Stimulated activated naive B cell treated with anti-CD40 and anti-IgM and Interleukin-4, amounts not matched to agents 10 μg/mL and 1 μg/mL and 100 μg/mL, for 72 hours (primary cell): ENCODE results near the gene HRC.
"Not testable (repeated sequence)": the region's sequence is repeated elsewhere in the genome, so short reads cannot be mapped to it uniquely, and the experiment has no call there.

Experiments used
- ATAC-seq, 2 donors: fragments of 150-1000 bp; cut with Tn5 transposase; replicated peaks; 2 replicates each; pipeline ENCODE4 v1.10.0; 2021; ENCODE audit warnings: moderate library complexity in 1 of 2
- DNase-seq: peaks from one replicate; pipeline ENCODE4 v3.0.0; 2021
- H3K27ac Mint-ChIP-seq: one replicate; pipeline ENCODE4 v1.8.0; 2022; ENCODE audit warnings: mild to moderate bottlenecking, mixed read lengths
- H3K27me3 Mint-ChIP-seq, 2 donors: one replicate each; pipeline ENCODE4 v1.8.0; 2022; ENCODE audit warnings: mixed read lengths in 2 of 2
- H3K36me3 Mint-ChIP-seq, 2 donors: one replicate each; pipeline ENCODE4 v1.8.0; 2022; ENCODE audit warnings: mixed read lengths in 2 of 2, mild to moderate bottlenecking in 1 of 2
- H3K4me1 Mint-ChIP-seq, 2 donors: one replicate each; pipeline ENCODE4 v1.8.0; 2022; ENCODE audit warnings: mixed read lengths in 2 of 2, mild to moderate bottlenecking in 1 of 2
- H3K4me3 Mint-ChIP-seq, 2 donors: one replicate each; pipeline ENCODE4 v1.8.0; 2022; ENCODE audit warnings: mild to moderate bottlenecking in 2 of 2, mixed read lengths in 2 of 2, moderate library complexity in 1 of 2
- H3K9me3 Mint-ChIP-seq, 2 donors: one replicate each; pipeline ENCODE4 v1.8.0; 2022; ENCODE audit warnings: mixed read lengths in 2 of 2, mild to moderate bottlenecking in 1 of 2

HRC gene, protein sequence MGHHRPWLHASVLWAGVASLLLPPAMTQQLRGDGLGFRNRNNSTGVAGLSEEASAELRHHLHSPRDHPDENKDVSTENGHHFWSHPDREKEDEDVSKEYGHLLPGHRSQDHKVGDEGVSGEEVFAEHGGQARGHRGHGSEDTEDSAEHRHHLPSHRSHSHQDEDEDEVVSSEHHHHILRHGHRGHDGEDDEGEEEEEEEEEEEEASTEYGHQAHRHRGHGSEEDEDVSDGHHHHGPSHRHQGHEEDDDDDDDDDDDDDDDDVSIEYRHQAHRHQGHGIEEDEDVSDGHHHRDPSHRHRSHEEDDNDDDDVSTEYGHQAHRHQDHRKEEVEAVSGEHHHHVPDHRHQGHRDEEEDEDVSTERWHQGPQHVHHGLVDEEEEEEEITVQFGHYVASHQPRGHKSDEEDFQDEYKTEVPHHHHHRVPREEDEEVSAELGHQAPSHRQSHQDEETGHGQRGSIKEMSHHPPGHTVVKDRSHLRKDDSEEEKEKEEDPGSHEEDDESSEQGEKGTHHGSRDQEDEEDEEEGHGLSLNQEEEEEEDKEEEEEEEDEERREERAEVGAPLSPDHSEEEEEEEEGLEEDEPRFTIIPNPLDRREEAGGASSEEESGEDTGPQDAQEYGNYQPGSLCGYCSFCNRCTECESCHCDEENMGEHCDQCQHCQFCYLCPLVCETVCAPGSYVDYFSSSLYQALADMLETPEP

DNA sequence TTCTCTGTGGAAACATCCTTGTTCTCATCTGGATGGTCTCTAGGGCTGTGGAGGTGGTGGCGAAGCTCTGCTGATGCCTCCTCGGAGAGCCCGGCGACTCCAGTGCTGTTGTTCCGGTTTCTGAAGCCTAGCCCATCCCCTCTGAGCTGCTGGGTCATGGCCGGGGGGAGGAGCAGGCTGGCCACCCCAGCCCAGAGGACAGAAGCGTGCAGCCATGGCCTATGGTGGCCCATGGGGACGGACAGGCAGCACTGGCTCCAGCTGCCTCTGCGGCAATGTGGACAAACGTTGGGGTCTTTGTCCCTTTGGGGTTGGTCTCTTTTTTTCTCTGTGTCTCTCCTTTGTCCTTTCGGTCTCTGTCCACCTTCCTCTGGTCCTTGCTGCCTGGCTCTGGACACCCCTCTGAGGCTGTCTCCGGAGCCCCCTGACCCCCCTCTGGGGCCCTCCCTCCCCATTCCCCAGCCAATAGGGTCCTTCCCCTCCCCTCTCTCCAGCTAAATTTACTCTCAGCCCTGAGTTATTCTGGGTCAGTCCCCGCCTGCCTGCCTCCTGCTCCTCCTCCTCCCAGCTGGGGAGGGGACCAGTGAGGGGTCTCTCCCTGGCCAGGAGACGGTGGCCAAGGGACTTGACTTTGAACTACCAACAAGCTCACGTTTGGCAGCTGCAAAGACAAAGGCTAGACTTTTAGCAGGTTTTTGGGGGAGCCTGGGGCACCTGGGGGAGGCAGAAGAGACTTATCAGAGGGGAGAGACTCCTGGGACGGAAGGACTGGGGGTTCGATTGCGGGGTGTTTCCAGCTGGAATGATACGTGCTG, at the start of gene HRC:
Gene HRC (minus strand): TSS at position 392 of the 815 bp plus-strand sequence. CDS start 159 bp downstream, at position 233.
- Mint-ChIP-seq H3K9me3 (peaks cover 14 to 20% of the 10 kb centered on the region in 2 donors), H3K4me1 (peaks cover 24 to 26% of the 10 kb centered on the region in 2 donors), H3K27me3 (peaks cover 72 to 90% of the 10 kb centered on the region in 2 donors), H3K4me3 (no peak within 1 kb of the TSS), H3K36me3 (peaks cover 0 to 4% of the 10 kb centered on the region in 2 donors), H3K27ac (no peak within 1 kb of the TSS)
- ATAC-seq (no peak), DNase-seq (no peak)

DNA sequence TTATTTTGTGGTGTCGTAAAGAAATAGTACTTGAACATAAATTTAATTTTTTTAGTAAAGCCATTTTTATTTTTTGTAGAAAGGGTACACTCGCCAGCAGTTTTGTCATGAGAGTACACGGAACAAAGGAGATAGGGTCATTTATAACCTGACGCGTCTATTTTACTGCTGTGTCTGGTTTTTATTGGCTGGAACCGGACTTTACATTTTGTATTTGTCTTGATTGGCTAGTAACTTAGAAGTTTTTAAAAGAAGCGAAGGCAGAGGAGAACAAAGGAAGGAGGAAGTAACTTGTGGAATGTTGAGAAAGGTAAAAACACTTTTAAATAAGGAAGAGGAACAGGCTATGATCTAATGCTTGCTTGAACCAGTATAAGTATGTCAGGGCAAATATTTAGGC, 45.8 kb upstream of the HRC start:
- DNase-seq: no peak
- H3K4me1 Mint-ChIP-seq: peaks cover 5 to 13% of the 10 kb centered on the region in 2 donors
- no peak overlapping the region for H3K27ac Mint-ChIP-seq
- peaks cover 2 to 4% of the 10 kb centered on the region in 2 donors for H3K36me3 Mint-ChIP-seq
- no peak for ATAC-seq
- no peaks in the 10 kb centered on the region for H3K27me3 Mint-ChIP-seq
- H3K9me3 Mint-ChIP-seq: peaks cover 3% of the 10 kb centered on the region in 2 donors
- H3K4me3 Mint-ChIP-seq: no peak overlapping the region

DNA sequence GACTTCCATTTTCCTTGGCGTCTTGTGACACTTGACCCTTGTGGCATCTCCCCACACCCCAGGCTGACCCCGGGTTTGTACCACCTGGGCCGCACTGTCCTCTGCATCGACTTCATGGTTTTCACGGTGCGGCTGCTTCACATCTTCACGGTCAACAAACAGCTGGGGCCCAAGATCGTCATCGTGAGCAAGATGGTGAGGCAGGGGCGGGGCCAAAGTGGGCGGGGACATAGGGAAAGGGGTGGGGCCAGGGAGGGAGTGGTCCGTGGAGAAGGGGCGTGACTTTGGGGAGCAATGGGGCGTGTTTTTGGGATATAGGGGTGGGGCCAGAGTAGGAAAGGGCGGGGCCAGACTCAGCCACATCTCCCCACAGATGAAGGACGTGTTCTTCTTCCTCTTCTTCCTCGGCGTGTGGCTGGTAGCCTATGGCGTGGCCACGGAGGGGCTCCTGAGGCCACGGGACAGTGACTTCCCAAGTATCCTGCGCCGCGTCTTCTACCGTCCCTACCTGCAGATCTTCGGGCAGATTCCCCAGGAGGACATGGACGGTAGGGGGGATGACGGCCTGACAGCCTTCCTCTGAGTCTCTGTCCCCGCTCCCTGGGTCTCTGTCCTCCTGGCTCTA, 45.2 kb upstream of the HRC start:
- DNase-seq (no peak), ATAC-seq (no peak)
- Mint-ChIP-seq H3K27ac (no peak overlapping the region), H3K4me1 (peaks cover 5 to 13% of the 10 kb centered on the region in 2 donors), H3K27me3 (no peaks in the 10 kb centered on the region), H3K4me3 (no peak overlapping the region), H3K9me3 (peaks cover 3% of the 10 kb centered on the region in 2 donors), H3K36me3 (peaks cover 2 to 4% of the 10 kb centered on the region in 2 donors)

DNA sequence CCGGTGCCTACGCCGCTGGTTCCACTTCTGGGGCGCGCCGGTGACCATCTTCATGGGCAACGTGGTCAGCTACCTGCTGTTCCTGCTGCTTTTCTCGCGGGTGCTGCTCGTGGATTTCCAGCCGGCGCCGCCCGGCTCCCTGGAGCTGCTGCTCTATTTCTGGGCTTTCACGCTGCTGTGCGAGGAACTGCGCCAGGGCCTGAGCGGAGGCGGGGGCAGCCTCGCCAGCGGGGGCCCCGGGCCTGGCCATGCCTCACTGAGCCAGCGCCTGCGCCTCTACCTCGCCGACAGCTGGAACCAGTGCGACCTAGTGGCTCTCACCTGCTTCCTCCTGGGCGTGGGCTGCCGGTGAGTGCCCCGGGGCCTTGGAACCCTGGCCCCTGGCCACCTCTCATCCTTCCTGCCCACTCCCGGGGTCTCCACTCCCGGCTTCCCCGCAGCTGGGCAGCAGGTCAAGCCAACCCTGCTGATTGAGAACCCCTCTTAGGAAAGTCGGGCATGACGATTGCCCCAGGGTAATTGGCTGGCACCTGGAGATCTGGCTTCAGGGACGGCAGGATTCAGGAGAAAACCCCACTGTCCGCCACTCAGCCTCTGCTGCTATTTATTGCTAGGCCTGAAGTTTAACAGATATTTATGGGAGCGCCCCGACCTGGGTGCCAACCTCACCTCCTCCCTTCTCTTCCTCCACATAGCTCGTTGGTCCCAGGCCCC, 41.5 kb upstream of the HRC start:
- Mint-ChIP-seq H3K9me3 (peaks cover 0 to 3% of the 10 kb centered on the region in 2 donors), H3K27ac (no peak overlapping the region), H3K4me1 (peaks cover 2 to 5% of the 10 kb centered on the region in 2 donors), H3K36me3 (no peaks in the 10 kb centered on the region), H3K27me3 (peaks cover 5 to 14% of the 10 kb centered on the region in 2 donors), H3K4me3 (no peak overlapping the region)
- DNase-seq: no peak
- ATAC-seq: no peak

DNA sequence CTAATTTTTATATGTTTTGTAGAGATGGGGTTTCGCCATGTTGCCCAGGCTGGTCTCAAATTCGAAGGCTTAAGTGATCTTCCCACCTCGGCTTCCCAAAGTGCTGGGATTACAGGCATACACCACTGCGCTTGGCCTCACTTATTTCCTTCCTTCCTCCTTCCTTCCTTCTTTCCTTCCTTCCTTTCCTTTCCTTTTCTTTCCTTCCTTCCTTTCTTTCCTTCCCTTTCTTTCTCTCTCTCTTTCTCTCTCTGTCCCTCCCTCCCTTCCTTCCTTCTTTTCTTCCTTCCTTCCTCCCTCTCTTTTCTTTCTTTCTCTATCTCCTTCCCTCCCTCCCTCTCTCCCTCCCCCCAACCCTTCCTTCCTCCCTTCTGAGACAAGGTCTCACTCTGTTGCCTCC, 39.2 kb upstream of the HRC start:
- no peak overlapping the region for H3K27ac Mint-ChIP-seq
- no peaks in the 10 kb centered on the region for H3K4me1 Mint-ChIP-seq

DNA sequence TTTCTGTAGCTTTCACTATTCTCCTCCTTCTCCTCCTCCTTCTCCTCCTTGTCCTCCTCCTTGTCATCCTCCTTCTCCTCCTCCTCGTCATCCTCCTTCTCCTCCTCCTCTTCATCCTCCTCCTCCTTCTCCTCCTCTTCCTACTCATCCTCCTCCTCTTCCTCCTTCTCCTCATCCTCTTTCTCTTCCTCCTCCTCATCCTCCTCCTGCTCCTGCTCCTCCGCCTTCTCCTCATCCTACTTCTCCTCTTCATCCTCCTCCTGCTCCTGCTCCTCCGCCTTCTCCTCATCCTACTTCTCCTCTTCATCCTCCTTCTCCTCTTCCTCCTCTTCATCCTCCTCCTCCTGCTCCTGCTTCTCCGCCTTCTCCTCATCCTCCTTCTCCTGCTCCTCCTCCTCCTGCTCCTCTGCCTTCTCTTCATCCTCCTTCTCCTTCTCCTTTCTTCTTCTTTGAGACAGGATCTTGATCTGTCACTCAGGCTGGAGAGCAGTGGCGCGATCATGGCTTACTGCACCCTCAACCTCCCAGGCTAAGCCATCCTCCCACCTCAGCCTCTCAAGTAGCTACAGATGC, 38.7 kb upstream of the HRC start:
- DNase-seq (no peak), ATAC-seq (no peak)
- H3K36me3 Mint-ChIP-seq: no peaks in the 10 kb centered on the region
- no peak overlapping the region for H3K4me3 Mint-ChIP-seq
- no peak overlapping the region for H3K27ac Mint-ChIP-seq
- no peaks in the 10 kb centered on the region for H3K4me1 Mint-ChIP-seq
- H3K27me3 Mint-ChIP-seq: peaks cover 5 to 25% of the 10 kb centered on the region in 2 donors
- peaks cover 0 to 4% of the 10 kb centered on the region in 2 donors for H3K9me3 Mint-ChIP-seq

More for the DNA sequence above, 39.2 kb upstream of the HRC start:
- Mint-ChIP-seq H3K36me3 (no peaks in the 10 kb centered on the region), H3K27me3 (peaks cover 5 to 25% of the 10 kb centered on the region in 2 donors), H3K4me3 (no peak overlapping the region), H3K9me3 (peaks cover 0 to 4% of the 10 kb centered on the region in 2 donors)
- DNase-seq (no peak), ATAC-seq (no peak)

DNA sequence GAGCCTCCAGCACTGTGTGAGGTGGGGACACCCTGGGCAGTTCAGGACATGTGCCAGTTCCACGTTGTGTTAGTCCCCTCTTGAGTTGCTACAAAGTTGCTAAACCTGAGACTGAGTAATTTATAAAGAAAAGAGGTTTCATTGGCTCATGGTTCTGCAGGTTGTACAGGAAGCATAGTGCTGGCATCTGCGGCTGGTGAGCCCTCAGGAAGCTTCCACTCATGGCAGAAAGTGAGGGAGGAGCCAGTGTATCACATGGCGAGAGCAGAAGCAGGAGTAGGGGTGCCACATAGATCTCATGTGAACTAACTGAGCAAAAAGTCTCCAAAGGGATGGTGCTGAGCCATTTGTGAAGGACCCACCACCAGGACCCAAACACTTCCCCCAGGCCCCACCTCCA, 35.6 kb upstream of the HRC start:
- no peak overlapping the region for H3K27ac Mint-ChIP-seq
- no peak for DNase-seq

DNA sequence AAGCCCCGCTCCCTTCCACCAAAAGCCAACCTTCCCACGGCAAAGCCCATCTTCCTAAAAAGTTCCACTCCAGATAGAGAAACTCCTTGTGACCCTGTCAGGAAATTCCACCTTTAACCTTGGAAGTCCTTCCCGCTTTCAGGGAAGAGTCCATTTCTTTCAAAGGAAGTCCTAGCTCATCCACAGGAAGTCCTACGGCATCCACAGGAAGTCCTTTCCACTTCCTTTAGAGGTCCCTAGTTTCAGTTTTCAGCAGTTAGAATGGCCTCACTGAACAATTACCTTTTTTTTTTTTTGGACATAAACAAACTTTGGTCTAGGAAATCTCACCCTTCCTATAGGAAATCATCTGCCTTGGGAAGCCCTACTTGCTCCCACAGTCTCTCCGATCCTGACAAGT, 34.1 kb upstream of the HRC start:
- Mint-ChIP-seq H3K4me3 (no peak overlapping the region), H3K27me3 (peaks cover 5 to 26% of the 10 kb centered on the region in 2 donors), H3K27ac (no peak overlapping the region)

More for the DNA sequence above, 35.6 kb upstream of the HRC start:
- H3K4me3 Mint-ChIP-seq: no peak overlapping the region
- H3K9me3 Mint-ChIP-seq: peaks cover 0 to 4% of the 10 kb centered on the region in 2 donors
- peaks cover 5 to 31% of the 10 kb centered on the region in 2 donors for H3K27me3 Mint-ChIP-seq
- ATAC-seq: no peak
- peaks cover 6 to 9% of the 10 kb centered on the region in 2 donors for H3K4me1 Mint-ChIP-seq
- no peaks in the 10 kb centered on the region for H3K36me3 Mint-ChIP-seq

DNA sequence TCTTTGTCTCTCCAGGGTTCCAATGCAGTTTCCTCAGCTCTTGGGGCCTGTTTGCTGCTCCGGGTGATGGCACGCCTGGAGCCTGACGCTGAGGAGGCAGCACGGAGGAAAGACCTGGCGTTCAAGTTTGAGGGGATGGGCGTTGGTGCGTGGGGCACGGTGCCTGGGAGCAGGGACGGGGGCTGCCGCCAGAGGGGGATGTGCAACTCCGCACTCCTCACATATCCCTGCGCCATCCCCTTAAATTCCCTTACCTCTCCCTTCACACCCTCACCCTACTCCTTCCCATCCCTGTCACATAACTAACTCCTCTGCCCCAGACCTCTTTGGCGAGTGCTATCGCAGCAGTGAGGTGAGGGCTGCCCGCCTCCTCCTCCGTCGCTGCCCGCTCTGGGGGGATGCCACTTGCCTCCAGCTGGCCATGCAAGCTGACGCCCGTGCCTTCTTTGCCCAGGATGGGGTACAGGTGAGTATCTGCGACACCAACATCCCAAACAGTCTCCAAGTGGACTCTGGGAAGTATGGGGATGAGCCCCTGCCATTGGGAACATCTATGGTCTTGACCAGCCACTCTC, 33.5 kb upstream of the HRC start:
- Mint-ChIP-seq H3K9me3 (peaks cover 2 to 9% of the 10 kb centered on the region in 2 donors), H3K4me1 (peaks cover 6 to 10% of the 10 kb centered on the region in 2 donors), H3K27ac (no peak overlapping the region), H3K4me3 (no peak overlapping the region), H3K27me3 (peaks cover 0 to 20% of the 10 kb centered on the region in 2 donors), H3K36me3 (peaks cover 0 to 4% of the 10 kb centered on the region in 2 donors)
- ATAC-seq: no peak
- DNase-seq: no peak

More for the DNA sequence above, 34.1 kb upstream of the HRC start:
- ATAC-seq: no peak
- Mint-ChIP-seq H3K36me3 (no peaks in the 10 kb centered on the region), H3K4me1 (peaks cover 6 to 10% of the 10 kb centered on the region in 2 donors), H3K9me3 (peaks cover 0 to 4% of the 10 kb centered on the region in 2 donors)
- DNase-seq: no peak

DNA sequence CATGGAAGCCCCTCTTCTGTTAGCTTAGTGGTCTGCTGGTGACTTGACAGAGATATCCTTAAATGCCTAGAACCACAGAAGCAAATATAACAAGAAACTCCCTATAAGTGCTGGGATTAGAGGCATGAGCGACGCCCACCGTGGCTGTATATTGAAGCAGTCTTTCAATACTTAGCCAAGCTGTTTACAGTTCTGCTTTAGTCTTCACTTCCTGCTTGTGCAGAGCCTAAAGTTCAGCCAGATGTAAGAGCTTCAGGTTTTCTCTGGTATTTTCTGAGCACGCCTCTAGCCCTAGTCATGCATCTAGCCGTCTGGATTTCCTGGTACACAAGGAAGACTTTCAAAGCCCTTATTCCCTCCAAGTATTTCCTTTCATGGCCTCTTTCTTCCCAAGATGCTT, 30.9 kb upstream of the HRC start:
- peaks cover 6 to 10% of the 10 kb centered on the region in 2 donors for H3K4me1 Mint-ChIP-seq

DNA sequence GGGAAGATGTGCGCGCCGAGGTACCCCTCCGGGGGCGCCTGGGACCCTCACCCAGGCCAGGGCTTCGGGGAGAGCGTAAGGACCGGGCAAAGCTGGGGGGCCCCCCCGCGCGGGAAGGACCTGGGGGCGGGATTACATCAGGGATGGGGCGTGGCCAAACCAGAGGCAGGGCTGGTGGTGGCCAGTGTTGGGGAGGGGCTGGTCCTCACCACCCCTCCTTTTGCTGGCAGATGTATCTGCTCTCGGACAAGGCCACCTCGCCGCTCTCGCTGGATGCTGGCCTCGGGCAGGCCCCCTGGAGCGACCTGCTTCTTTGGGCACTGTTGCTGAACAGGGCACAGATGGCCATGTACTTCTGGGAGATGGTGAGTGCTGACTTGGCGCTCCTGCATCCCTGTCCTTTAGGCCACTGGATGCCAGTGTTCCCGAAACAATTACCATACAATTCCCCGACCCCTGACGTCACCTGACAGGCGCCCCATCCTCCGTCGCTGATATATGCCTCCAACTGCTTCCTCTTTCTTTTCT, 27.7 kb upstream of the HRC start:
- H3K27me3 Mint-ChIP-seq: peaks cover 6 to 12% of the 10 kb centered on the region in 2 donors
- H3K4me3 Mint-ChIP-seq: no peak overlapping the region
- peaks cover 0 to 4% of the 10 kb centered on the region in 2 donors for H3K36me3 Mint-ChIP-seq
- no peak for ATAC-seq
- no peak overlapping the region for H3K27ac Mint-ChIP-seq
- DNase-seq: no peak
- peaks cover 6 to 10% of the 10 kb centered on the region in 2 donors for H3K4me1 Mint-ChIP-seq
- H3K9me3 Mint-ChIP-seq: peaks cover 9 to 10% of the 10 kb centered on the region in 2 donors

More for the DNA sequence above, 30.9 kb upstream of the HRC start:
- Mint-ChIP-seq H3K36me3 (peaks cover 0 to 4% of the 10 kb centered on the region in 2 donors), H3K27ac (no peak overlapping the region), H3K9me3 (peaks cover 10 to 13% of the 10 kb centered on the region in 2 donors), H3K27me3 (peaks cover 0 to 16% of the 10 kb centered on the region in 2 donors), H3K4me3 (no peak overlapping the region)
- ATAC-seq (peak; percentile 85 to 86), DNase-seq (no peak)

DNA sequence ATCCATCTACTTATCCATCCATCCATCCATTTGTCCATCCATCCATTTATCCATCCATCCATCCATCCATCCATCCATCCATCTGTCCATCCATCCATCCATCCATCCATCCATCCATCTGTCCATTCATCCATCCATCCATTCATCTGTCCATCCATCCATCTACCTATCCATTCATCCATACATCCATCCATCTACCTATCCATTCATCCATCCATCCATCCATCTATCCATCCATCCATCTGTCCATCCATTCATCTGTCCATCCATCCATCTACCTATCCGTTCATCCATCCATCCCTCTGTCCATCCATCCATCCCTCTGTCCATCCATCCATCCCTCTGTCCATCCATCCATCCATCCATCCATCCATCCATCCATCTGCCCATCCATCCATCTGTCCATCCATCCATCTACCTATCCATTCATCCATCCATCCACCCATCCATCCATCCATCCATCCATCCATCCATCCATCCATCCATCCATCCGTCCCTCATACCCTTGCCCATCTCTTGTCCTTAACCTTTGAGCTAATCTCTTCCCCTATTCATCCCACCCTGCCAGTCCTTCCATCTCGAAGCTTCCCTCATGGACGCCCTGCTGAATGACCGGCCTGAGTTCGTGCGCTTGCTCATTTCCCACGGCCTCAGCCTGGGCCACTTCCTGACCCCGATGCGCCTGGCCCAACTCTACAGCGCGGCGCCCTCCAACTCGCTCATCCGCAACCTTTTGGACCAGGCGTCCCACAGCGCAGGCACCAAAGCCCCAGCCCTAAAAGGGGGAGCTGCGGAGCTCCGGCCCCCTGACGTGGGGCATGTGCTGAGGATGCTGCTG, 27.0 kb upstream of the HRC start:
- peaks cover 9 to 10% of the 10 kb centered on the region in 2 donors for H3K9me3 Mint-ChIP-seq
- H3K36me3 Mint-ChIP-seq, ATAC-seq, DNase-seq, H3K27ac Mint-ChIP-seq, H3K4me1 Mint-ChIP-seq, H3K4me3 Mint-ChIP-seq: not testable (repeated sequence)
- H3K27me3 Mint-ChIP-seq: peaks cover 11 to 12% of the 10 kb centered on the region in 2 donors
